Activated naive CD4-positive, alpha-beta T cell treated with anti-CD3 and anti-CD28 coated beads, Interleukin-2, amount 10 ng/mL, durations not matched to agents 7 days and 5 days (primary cell): ENCODE data around the gene ZNF33A.
"Not testable (repeated sequence)": the region's sequence is repeated elsewhere in the genome, so short reads cannot be mapped to it uniquely, and the experiment has no call there.

Source experiments
- CTCF ChIA-PET: fragments of 350-600 bp; sonication (Branson Sonifier 250); formaldehyde crosslinking; loops from one replicate; lab custom pipeline; 2021; ENCODE audit warnings: antibody characterized with exemption; lab: Charles Lee
- DNase-seq: peaks from one replicate; pipeline ENCODE4 v3.0.0-alpha.2; 2020
- H3K27ac Mint-ChIP-seq: one replicate; pipeline ENCODE4 v1.8.0; 2021; ENCODE audit warnings: mild to moderate bottlenecking, moderate library complexity, mixed read lengths
- H3K27me3 Mint-ChIP-seq: one replicate; pipeline ENCODE4 v1.8.0; 2021; ENCODE audit warnings: mild to moderate bottlenecking, mixed read lengths
- H3K36me3 Mint-ChIP-seq: one replicate; pipeline ENCODE4 v1.8.0; 2021; ENCODE audit warnings: mixed read lengths
- H3K4me1 Mint-ChIP-seq: one replicate; pipeline ENCODE4 v1.8.0; 2021; ENCODE audit warnings: mixed read lengths
- H3K4me3 Mint-ChIP-seq: one replicate; pipeline ENCODE4 v1.8.0; 2021; ENCODE audit warnings: mild to moderate bottlenecking, moderate library complexity, mixed read lengths
- H3K9me3 Mint-ChIP-seq: one replicate; pipeline ENCODE4 v1.8.0; 2021; ENCODE audit warnings: mixed read lengths

ZNF33A gene

GRCh38 chr10:38016354-38016753 lies 5.9 kb downstream of the ZNF33A start:
- peaks cover 33% of the 10 kb centered on the region for H3K4me1 Mint-ChIP-seq
- H3K4me3 Mint-ChIP-seq = no peak overlapping the region
- no peak for DNase-seq
- H3K36me3 Mint-ChIP-seq = peaks cover 83% of the 10 kb centered on the region
- peaks cover 15% of the 10 kb centered on the region for H3K9me3 Mint-ChIP-seq
- H3K27ac Mint-ChIP-seq = no peak overlapping the region
- CTCF ChIA-PET = interaction anchor here (0.6 kb wide), 1 partner anchor 15 kb away, joined by 3 read pairs; no protein-coding TSS in a partner anchor
- H3K27me3 Mint-ChIP-seq = no peaks in the 10 kb centered on the region

- H3K4me3 Mint-ChIP-seq, CTCF ChIA-PET, H3K27me3 Mint-ChIP-seq, DNase-seq, H3K27ac Mint-ChIP-seq: not testable (repeated sequence)
- Mint-ChIP-seq H3K36me3 (peaks cover 89% of the 10 kb centered on the region), H3K4me1 (peaks cover 19% of the 10 kb centered on the region), H3K9me3 (peaks cover 15% of the 10 kb centered on the region)
Measured at GRCh38 chr10:38019124-38019523, 8.6 kb downstream of the ZNF33A start.

GRCh38 chr10:38025283-38025682 lies 14.8 kb downstream of the ZNF33A start:
- Mint-ChIP-seq H3K4me3 (no peak overlapping the region), H3K27me3 (no peaks in the 10 kb centered on the region), H3K27ac (peak overlapping the region; percentile 0), H3K36me3 (peaks cover 87% of the 10 kb centered on the region), H3K9me3 (peaks cover 21% of the 10 kb centered on the region), H3K4me1 (peaks cover 34% of the 10 kb centered on the region)
- DNase-seq = no peak
- CTCF ChIA-PET = no interaction called here

GRCh38 chr10:38027986-38028385 lies 17.5 kb downstream of the ZNF33A start:
- DNase-seq = no peak
- H3K27me3 Mint-ChIP-seq = no peaks in the 10 kb centered on the region
- peaks cover 85% of the 10 kb centered on the region for H3K36me3 Mint-ChIP-seq
- CTCF ChIA-PET = no interaction called here
- peak overlapping the region; percentile 49 for H3K27ac Mint-ChIP-seq
- H3K4me3 Mint-ChIP-seq = no peak overlapping the region
- H3K9me3 Mint-ChIP-seq = peaks cover 20% of the 10 kb centered on the region
- H3K4me1 Mint-ChIP-seq = peaks cover 34% of the 10 kb centered on the region

- peaks cover 13% of the 10 kb centered on the region for H3K4me1 Mint-ChIP-seq
- H3K4me3 Mint-ChIP-seq = no peak overlapping the region
- CTCF ChIA-PET = no interaction called here
- H3K27me3 Mint-ChIP-seq = no peaks in the 10 kb centered on the region
- H3K27ac Mint-ChIP-seq = no peak overlapping the region
- H3K36me3 Mint-ChIP-seq = peaks cover 89% of the 10 kb centered on the region
- DNase-seq = no peak
- H3K9me3 Mint-ChIP-seq = peaks cover 10% of the 10 kb centered on the region
Measured at GRCh38 chr10:38032886-38033285, 22.4 kb downstream of the ZNF33A start.

- no peaks in the 10 kb centered on the region for H3K27me3 Mint-ChIP-seq
- H3K27ac Mint-ChIP-seq = peak overlapping the region; percentile 93
- no peak for DNase-seq
- peak overlapping the region; percentile 60 for H3K4me3 Mint-ChIP-seq
- peaks cover 13% of the 10 kb centered on the region for H3K9me3 Mint-ChIP-seq
- peaks cover 76% of the 10 kb centered on the region for H3K36me3 Mint-ChIP-seq
- CTCF ChIA-PET = no interaction called here
- H3K4me1 Mint-ChIP-seq = peaks cover 22% of the 10 kb centered on the region
Measured at GRCh38 chr10:38038107-38038931, 27.8 kb downstream of the ZNF33A start.

GRCh38 chr10:38038932-38039245 lies 28.4 kb downstream of the ZNF33A start:
- no peak for DNase-seq
- H3K36me3 Mint-ChIP-seq = peaks cover 76% of the 10 kb centered on the region

GRCh38 chr10:38043516-38043915 lies 33.0 kb downstream of the ZNF33A start:
- no peak for DNase-seq
- CTCF ChIA-PET = no interaction called here
- H3K27me3 Mint-ChIP-seq = no peaks in the 10 kb centered on the region
- H3K9me3 Mint-ChIP-seq = peaks cover 32% of the 10 kb centered on the region
- peaks cover 72% of the 10 kb centered on the region for H3K36me3 Mint-ChIP-seq
- no peak overlapping the region for H3K27ac Mint-ChIP-seq
- no peak overlapping the region for H3K4me3 Mint-ChIP-seq
- H3K4me1 Mint-ChIP-seq = peaks cover 23% of the 10 kb centered on the region

More at GRCh38 chr10:38038932-38039245, 28.4 kb downstream of the ZNF33A start:
- peaks cover 16% of the 10 kb centered on the region for H3K9me3 Mint-ChIP-seq
- H3K27me3 Mint-ChIP-seq = no peaks in the 10 kb centered on the region
- peak overlapping the region; percentile 93 for H3K27ac Mint-ChIP-seq
- H3K4me3 Mint-ChIP-seq = peak overlapping the region; percentile 60
- H3K4me1 Mint-ChIP-seq = peaks cover 27% of the 10 kb centered on the region
- CTCF ChIA-PET = no interaction called here

- Mint-ChIP-seq H3K4me3 (no peak overlapping the region), H3K27me3 (no peaks in the 10 kb centered on the region), H3K9me3 (peaks cover 42% of the 10 kb centered on the region), H3K4me1 (peaks cover 10% of the 10 kb centered on the region), H3K27ac (no peak overlapping the region), H3K36me3 (peaks cover 69% of the 10 kb centered on the region)
- CTCF ChIA-PET = interaction anchor here (0.7 kb wide), 1 partner anchor 1352 kb away, joined by 3 read pairs; no protein-coding TSS in a partner anchor
- DNase-seq = no peak
Measured at GRCh38 chr10:38045129-38045528, 34.7 kb downstream of the ZNF33A start.

- CTCF ChIA-PET = no interaction called here
Measured at GRCh38 chr10:38047666-38048065, 37.2 kb downstream of the ZNF33A start.

GRCh38 chr10:38050212-38050611 lies 39.7 kb downstream of the ZNF33A start:
- no peak overlapping the region for H3K4me3 Mint-ChIP-seq
- DNase-seq = no peak
- H3K27ac Mint-ChIP-seq = no peak overlapping the region
- no peaks in the 10 kb centered on the region for H3K4me1 Mint-ChIP-seq
- H3K9me3 Mint-ChIP-seq = peaks cover 61% of the 10 kb centered on the region
- CTCF ChIA-PET = no interaction called here
- no peaks in the 10 kb centered on the region for H3K27me3 Mint-ChIP-seq
- peaks cover 72% of the 10 kb centered on the region for H3K36me3 Mint-ChIP-seq

More at GRCh38 chr10:38047666-38048065, 37.2 kb downstream of the ZNF33A start:
- DNase-seq = no peak
- H3K36me3 Mint-ChIP-seq = peaks cover 69% of the 10 kb centered on the region
- no peak overlapping the region for H3K4me3 Mint-ChIP-seq
- H3K27me3 Mint-ChIP-seq = no peaks in the 10 kb centered on the region
- peaks cover 10% of the 10 kb centered on the region for H3K4me1 Mint-ChIP-seq
- peaks cover 46% of the 10 kb centered on the region for H3K9me3 Mint-ChIP-seq
- H3K27ac Mint-ChIP-seq = no peak overlapping the region

- Mint-ChIP-seq H3K27me3 (no peaks in the 10 kb centered on the region), H3K9me3 (peaks cover 77% of the 10 kb centered on the region), H3K27ac (no peak overlapping the region), H3K4me1 (no peaks in the 10 kb centered on the region), H3K4me3 (no peak overlapping the region), H3K36me3 (peaks cover 83% of the 10 kb centered on the region)
- DNase-seq = no peak
- CTCF ChIA-PET = no interaction called here
Measured at GRCh38 chr10:38054361-38054797, 43.9 kb downstream of the ZNF33A start.

GRCh38 chr10:38055274-38055894 lies 44.9 kb downstream of the ZNF33A start:
- Mint-ChIP-seq H3K9me3 (peaks cover 75% of the 10 kb centered on the region), H3K36me3 (peaks cover 81% of the 10 kb centered on the region)
- H3K4me1 Mint-ChIP-seq, H3K27me3 Mint-ChIP-seq, CTCF ChIA-PET, H3K27ac Mint-ChIP-seq, H3K4me3 Mint-ChIP-seq, DNase-seq: not testable (repeated sequence)

- H3K36me3 Mint-ChIP-seq, DNase-seq, H3K27ac Mint-ChIP-seq, H3K4me3 Mint-ChIP-seq, H3K4me1 Mint-ChIP-seq, H3K27me3 Mint-ChIP-seq, CTCF ChIA-PET: not testable (repeated sequence)
- peaks cover 22% of the 10 kb centered on the region for H3K9me3 Mint-ChIP-seq
Measured at GRCh38 chr10:38069663-38070062, 59.2 kb downstream of the ZNF33A start.

- no peak for DNase-seq
- Mint-ChIP-seq H3K4me1 (peaks cover 4% of the 10 kb centered on the region), H3K4me3 (no peak overlapping the region), H3K36me3 (peaks cover under 1% of the 10 kb centered on the region), H3K27ac (no peak overlapping the region), H3K9me3 (peaks cover 18% of the 10 kb centered on the region), H3K27me3 (no peaks in the 10 kb centered on the region)
- CTCF ChIA-PET = no interaction called here
Measured at GRCh38 chr10:38070501-38070900, 60.0 kb downstream of the ZNF33A start.
